HL-60 (cell line): ENCODE measurements around the gene FRMD3.

ENCODE experiments used
- GABPA ChIP-seq: IDR thresholded peaks from 2 replicates; pipeline ENCODE4 v1.6.1; 2012; ENCODE audit warnings: low read depth
- POLR2AphosphoS5 ChIP-seq: IDR thresholded peaks from 2 replicates; pipeline ENCODE4 v1.6.1; 2012; ENCODE audit warnings: low read depth
- SPI1 ChIP-seq: IDR thresholded peaks from 2 replicates; pipeline ENCODE4 v1.6.1; 2012; ENCODE audit warnings: low read depth, mild to moderate bottlenecking, borderline replicate concordance
- TF ChIP-seq, protein P1 (sequence below): IDR thresholded peaks from one replicate; pipeline ENCODE4 v1.5.1; 2011; ENCODE audit warnings: low read length, control low read depth, inconsistent platforms; ENCODE audit not compliant: insufficient read depth
- TF ChIP-seq, protein P2 (sequence below): IDR thresholded peaks from 2 replicates; pipeline ENCODE4 v1.6.1; 2012; ENCODE audit warnings: low read depth; ENCODE audit not compliant: insufficient replicate concordance

DNA sequence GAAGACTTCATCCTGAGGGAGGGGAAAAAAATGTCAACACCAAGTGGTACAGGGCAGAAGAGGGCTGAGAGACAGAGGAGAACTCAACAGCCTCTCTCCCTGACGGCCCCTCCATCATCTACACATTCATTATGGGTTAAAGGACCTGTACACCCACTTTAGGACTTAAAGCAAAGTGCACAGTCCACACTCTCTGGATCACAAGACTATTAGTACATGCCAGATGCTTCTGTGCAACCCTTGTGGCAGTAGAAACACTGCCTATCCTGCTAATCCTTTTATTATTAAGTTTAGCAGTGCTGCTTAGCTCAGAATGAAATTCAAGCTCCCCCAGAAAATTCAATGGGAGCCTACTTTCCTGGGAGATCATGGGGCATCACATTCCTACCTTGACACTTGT is 1.9 kb downstream of the FRMD3 start:
- TF ChIP-seq, protein P1, sequence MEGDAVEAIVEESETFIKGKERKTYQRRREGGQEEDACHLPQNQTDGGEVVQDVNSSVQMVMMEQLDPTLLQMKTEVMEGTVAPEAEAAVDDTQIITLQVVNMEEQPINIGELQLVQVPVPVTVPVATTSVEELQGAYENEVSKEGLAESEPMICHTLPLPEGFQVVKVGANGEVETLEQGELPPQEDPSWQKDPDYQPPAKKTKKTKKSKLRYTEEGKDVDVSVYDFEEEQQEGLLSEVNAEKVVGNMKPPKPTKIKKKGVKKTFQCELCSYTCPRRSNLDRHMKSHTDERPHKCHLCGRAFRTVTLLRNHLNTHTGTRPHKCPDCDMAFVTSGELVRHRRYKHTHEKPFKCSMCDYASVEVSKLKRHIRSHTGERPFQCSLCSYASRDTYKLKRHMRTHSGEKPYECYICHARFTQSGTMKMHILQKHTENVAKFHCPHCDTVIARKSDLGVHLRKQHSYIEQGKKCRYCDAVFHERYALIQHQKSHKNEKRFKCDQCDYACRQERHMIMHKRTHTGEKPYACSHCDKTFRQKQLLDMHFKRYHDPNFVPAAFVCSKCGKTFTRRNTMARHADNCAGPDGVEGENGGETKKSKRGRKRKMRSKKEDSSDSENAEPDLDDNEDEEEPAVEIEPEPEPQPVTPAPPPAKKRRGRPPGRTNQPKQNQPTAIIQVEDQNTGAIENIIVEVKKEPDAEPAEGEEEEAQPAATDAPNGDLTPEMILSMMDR, result no peak
- TF ChIP-seq POLR2AphosphoS5, result no peak
- TF ChIP-seq, protein P2, sequence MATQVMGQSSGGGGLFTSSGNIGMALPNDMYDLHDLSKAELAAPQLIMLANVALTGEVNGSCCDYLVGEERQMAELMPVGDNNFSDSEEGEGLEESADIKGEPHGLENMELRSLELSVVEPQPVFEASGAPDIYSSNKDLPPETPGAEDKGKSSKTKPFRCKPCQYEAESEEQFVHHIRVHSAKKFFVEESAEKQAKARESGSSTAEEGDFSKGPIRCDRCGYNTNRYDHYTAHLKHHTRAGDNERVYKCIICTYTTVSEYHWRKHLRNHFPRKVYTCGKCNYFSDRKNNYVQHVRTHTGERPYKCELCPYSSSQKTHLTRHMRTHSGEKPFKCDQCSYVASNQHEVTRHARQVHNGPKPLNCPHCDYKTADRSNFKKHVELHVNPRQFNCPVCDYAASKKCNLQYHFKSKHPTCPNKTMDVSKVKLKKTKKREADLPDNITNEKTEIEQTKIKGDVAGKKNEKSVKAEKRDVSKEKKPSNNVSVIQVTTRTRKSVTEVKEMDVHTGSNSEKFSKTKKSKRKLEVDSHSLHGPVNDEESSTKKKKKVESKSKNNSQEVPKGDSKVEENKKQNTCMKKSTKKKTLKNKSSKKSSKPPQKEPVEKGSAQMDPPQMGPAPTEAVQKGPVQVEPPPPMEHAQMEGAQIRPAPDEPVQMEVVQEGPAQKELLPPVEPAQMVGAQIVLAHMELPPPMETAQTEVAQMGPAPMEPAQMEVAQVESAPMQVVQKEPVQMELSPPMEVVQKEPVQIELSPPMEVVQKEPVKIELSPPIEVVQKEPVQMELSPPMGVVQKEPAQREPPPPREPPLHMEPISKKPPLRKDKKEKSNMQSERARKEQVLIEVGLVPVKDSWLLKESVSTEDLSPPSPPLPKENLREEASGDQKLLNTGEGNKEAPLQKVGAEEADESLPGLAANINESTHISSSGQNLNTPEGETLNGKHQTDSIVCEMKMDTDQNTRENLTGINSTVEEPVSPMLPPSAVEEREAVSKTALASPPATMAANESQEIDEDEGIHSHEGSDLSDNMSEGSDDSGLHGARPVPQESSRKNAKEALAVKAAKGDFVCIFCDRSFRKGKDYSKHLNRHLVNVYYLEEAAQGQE, result no peak
- no peak for TF ChIP-seq SPI1
- no peak for TF ChIP-seq GABPA
